ENCODE measurements around the gene DNAH1.

DNAH1 gene

DNA sequence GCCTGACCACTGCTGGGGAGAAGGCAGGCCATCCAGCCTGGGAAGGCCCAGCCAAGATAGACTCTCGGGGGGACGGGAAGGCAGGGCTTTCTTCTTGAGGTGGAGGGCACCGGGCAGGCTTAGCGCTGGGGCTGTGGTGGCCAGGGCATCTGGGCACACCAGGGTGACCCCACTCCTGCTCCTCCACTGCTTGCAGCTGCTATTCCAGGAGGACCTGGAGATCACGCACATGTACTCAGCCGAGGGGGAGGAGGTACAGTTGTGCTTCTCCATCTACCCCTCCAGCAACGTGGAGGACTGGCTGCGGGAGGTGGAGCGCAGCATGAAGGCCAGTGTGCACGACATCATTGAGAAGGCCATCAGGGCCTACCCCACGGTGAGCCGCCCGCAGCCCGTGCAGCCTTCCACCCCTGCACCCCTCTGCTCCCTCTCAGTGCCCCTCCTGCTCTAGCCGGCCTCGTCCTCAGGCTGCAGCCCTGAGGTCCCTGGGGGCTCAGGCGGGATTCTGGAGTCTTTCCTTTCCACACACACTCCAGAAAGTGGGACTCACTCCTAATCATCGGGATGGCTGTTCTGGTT, 42.3 kb downstream of the DNAH1 start:
- H2AFZ ChIP-seq (ENCODE audit: low read length): no peak overlapping the region
- H3K9me2 ChIP-seq (replicated peaks; ENCODE audit: insufficient read depth, low read length): no peaks in the 10 kb centered on the region
- no peaks in the 10 kb centered on the region for H3K79me2 ChIP-seq (ENCODE audit: low read length)
- H3K27ac ChIP-seq (ENCODE audit: low read length): no peak overlapping the region
- H3K36me3 ChIP-seq (replicated peaks; ENCODE audit: insufficient read depth, low read length): no peaks in the 10 kb centered on the region
- H3K9me3 ChIP-seq (replicated peaks; ENCODE audit: insufficient read depth, low read length): no peaks in the 10 kb centered on the region
- no peaks in the 10 kb centered on the region for H3K4me1 ChIP-seq (ENCODE audit: low read length)
- no peaks in the 10 kb centered on the region for H3K27me3 ChIP-seq (replicated peaks; ENCODE audit: insufficient read depth, low read length)
- H3K4me2 ChIP-seq (ENCODE audit: low read depth, low read length): no peak overlapping the region
- H3K4me3 ChIP-seq (ENCODE audit: low read length): no peak overlapping the region
- DNase-seq: no peak
- H4K20me1 ChIP-seq (ENCODE audit: insufficient read depth, low read length): no peaks in the 10 kb centered on the region
- H3K9ac ChIP-seq (ENCODE audit: low read length): no peak overlapping the region
- TF ChIP-seq, protein P1, sequence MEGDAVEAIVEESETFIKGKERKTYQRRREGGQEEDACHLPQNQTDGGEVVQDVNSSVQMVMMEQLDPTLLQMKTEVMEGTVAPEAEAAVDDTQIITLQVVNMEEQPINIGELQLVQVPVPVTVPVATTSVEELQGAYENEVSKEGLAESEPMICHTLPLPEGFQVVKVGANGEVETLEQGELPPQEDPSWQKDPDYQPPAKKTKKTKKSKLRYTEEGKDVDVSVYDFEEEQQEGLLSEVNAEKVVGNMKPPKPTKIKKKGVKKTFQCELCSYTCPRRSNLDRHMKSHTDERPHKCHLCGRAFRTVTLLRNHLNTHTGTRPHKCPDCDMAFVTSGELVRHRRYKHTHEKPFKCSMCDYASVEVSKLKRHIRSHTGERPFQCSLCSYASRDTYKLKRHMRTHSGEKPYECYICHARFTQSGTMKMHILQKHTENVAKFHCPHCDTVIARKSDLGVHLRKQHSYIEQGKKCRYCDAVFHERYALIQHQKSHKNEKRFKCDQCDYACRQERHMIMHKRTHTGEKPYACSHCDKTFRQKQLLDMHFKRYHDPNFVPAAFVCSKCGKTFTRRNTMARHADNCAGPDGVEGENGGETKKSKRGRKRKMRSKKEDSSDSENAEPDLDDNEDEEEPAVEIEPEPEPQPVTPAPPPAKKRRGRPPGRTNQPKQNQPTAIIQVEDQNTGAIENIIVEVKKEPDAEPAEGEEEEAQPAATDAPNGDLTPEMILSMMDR (IDR thresholded peaks at IDR 0.05; ENCODE audit: low read length): no peak
- TF ChIP-seq EZH2 (optimal IDR thresholded peaks at IDR 0.05; ENCODE audit: low read depth, low read length): no peak
- TF ChIP-seq EZH2phosphoT487 (IDR thresholded peaks at IDR 0.05; ENCODE audit: low read length): no peak
- no peaks in the 10 kb centered on the region for H3F3A ChIP-seq (ENCODE audit: insufficient read depth, low read length)

DNA sequence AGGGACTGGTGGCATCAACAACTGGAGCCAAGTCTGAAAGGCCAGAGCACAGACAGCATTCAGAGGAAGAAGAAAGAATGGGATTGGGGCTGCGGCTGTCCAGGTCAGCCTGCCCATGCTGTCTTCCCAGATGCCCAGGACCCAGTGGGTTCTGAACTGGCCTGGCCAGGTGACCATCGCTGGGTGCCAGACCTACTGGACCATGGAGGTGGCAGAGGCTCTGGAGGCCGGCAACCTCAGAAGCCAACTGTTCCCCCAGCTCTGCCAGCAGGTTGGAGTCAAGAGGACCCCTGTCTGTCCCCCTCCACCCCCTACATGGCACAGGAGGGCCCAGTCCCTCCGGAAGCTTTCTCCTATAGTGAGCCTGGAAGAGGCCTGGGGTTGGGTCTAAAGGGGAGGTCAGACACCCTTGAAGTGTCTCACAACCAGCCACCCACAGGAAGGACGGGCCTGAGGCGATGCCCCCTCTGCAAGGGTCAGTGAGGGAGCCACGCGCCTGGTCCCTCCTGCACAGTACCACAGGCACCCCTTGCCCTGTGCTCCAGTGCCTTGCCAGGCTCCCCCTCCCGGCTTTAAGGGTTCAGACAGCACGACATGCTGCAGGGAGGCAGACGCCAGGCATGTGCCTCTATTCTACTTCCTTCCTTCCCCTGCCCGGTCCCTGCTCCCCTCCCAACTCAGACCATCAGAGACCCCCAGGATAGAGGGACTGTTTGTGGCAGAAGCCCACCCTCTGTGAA, 43.2 kb downstream of the DNAH1 start:
- Histone ChIP-seq H3K36me3 (replicated peaks; ENCODE audit: insufficient read depth, low read length) (no peaks in the 10 kb centered on the region), H3K27me3 (replicated peaks; ENCODE audit: insufficient read depth, low read length) (no peaks in the 10 kb centered on the region), H4K20me1 (ENCODE audit: insufficient read depth, low read length) (no peaks in the 10 kb centered on the region), H3K9me3 (replicated peaks; ENCODE audit: insufficient read depth, low read length) (no peaks in the 10 kb centered on the region), H3K4me1 (ENCODE audit: low read length) (no peaks in the 10 kb centered on the region), H3K4me2 (ENCODE audit: low read depth, low read length) (no peak overlapping the region), H3K9me2 (replicated peaks; ENCODE audit: insufficient read depth, low read length) (no peaks in the 10 kb centered on the region), H3K9ac (ENCODE audit: low read length) (no peak overlapping the region), H3K4me3 (ENCODE audit: low read length) (no peak overlapping the region), H2AFZ (ENCODE audit: low read length) (no peak overlapping the region), H3K79me2 (ENCODE audit: low read length) (no peaks in the 10 kb centered on the region), H3K27ac (ENCODE audit: low read length) (no peak overlapping the region), H3F3A (ENCODE audit: insufficient read depth, low read length) (no peaks in the 10 kb centered on the region)
- DNase-seq: no peak
- no peak for TF ChIP-seq EZH2 (optimal IDR thresholded peaks at IDR 0.05; ENCODE audit: low read depth, low read length)
- TF ChIP-seq EZH2phosphoT487 (IDR thresholded peaks at IDR 0.05; ENCODE audit: low read length): no peak
- TF ChIP-seq, protein P1 (IDR thresholded peaks at IDR 0.05; ENCODE audit: low read length): no peak

DNA sequence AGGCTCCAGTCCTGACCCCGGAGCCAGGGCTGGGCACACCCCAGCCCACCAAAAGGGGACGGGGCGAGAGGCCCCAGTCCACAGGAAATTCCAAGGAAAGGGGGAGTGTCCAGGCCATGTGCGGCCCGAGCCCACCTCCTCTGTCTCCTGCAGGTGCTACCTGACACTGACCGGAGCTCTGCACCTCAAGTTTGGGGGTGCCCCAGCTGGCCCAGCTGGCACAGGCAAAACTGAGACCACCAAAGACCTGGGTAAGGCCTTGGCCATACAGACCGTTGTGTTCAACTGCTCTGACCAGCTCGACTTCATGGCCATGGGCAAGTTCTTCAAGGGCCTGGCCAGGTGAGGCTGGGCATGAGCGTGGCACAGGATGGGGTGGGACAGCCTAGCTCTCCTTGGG, 44.9 kb downstream of the DNAH1 start:
- Histone ChIP-seq H3K79me2 (ENCODE audit: low read length) (no peaks in the 10 kb centered on the region), H3K9me3 (replicated peaks; ENCODE audit: insufficient read depth, low read length) (no peaks in the 10 kb centered on the region), H3K9ac (ENCODE audit: low read length) (no peak overlapping the region), H3K4me1 (ENCODE audit: low read length) (no peaks in the 10 kb centered on the region), H3F3A (ENCODE audit: insufficient read depth, low read length) (no peaks in the 10 kb centered on the region), H3K27me3 (replicated peaks; ENCODE audit: insufficient read depth, low read length) (no peaks in the 10 kb centered on the region), H3K9me2 (replicated peaks; ENCODE audit: insufficient read depth, low read length) (no peaks in the 10 kb centered on the region), H3K36me3 (replicated peaks; ENCODE audit: insufficient read depth, low read length) (no peaks in the 10 kb centered on the region), H4K20me1 (ENCODE audit: insufficient read depth, low read length) (no peaks in the 10 kb centered on the region), H3K4me2 (ENCODE audit: low read depth, low read length) (no peak overlapping the region), H3K27ac (ENCODE audit: low read length) (no peak overlapping the region), H3K4me3 (ENCODE audit: low read length) (no peak overlapping the region), H2AFZ (ENCODE audit: low read length) (no peak overlapping the region)
- TF ChIP-seq EZH2phosphoT487 (IDR thresholded peaks at IDR 0.05; ENCODE audit: low read length): no peak
- TF ChIP-seq, protein P1 (IDR thresholded peaks at IDR 0.05; ENCODE audit: low read length): no peak
- TF ChIP-seq EZH2 (optimal IDR thresholded peaks at IDR 0.05; ENCODE audit: low read depth, low read length): no peak
- DNase-seq: no peak
